Transverse colon (tissue), 4 donors: ENCODE data around the gene CALR. TPM values are rescaled to one million over a fixed set of nuclear protein-coding genes. Genes with fewer than 3 reads are reported as not detected.

Source experiments
- DNase-seq: peaks from one replicate; pipeline ENCODE4 v3.0.0-alpha.2; 2019
- H3K27ac ChIP-seq, 4 donors: fragments of 200-600 bp; sonication (generic); 2 replicates each; pipeline ENCODE4 v1.5.1; 2016 to 2018; ENCODE audit warnings: inconsistent platforms in 4 of 4
- H3K27me3 ChIP-seq: fragments of 200-600 bp; sonication (generic); 2 replicates; pipeline ENCODE4 v1.5.1; 2017; ENCODE audit warnings: inconsistent platforms
- H3K36me3 ChIP-seq, 4 donors: fragments of 200-600 bp; sonication (generic); 2 replicates each; pipeline ENCODE4 v1.5.1; 2017 to 2019; ENCODE audit warnings: inconsistent platforms in 4 of 4
- H3K4me1 ChIP-seq, 4 donors: fragments of 200-600 bp; sonication (generic); 2 replicates each; pipeline ENCODE4 v1.5.1; 2017 to 2020; ENCODE audit warnings: inconsistent platforms in 4 of 4
- H3K4me3 ChIP-seq, 4 donors: fragments of 200-600 bp; sonication (generic); 1 replicate in 1 of 4; 2 replicates in 3 of 4; pipeline versions ENCODE4 v1.5.1 to v1.6.1; 2017 to 2019; ENCODE audit warnings: inconsistent platforms in 4 of 4
- H3K9me3 ChIP-seq, 2 donors: fragments of 200-600 bp; sonication (generic); 2 replicates each; pipeline ENCODE4 v1.5.1; 2017 to 2019; ENCODE audit warnings: inconsistent platforms in 2 of 2
- EP300 ChIP-seq: sonication (generic); formaldehyde crosslinking; IDR thresholded peaks from one replicate; pipeline ENCODE4 v1.6.1; 2017; ENCODE audit warnings: antibody characterized with exemption, low read depth
- POLR2A ChIP-seq: fragments of 450-650 bp; IDR thresholded peaks from one replicate; pipeline ENCODE4 v1.6.1; 2016; ENCODE audit warnings: antibody characterized with exemption, mild to moderate bottlenecking, moderate library complexity
- POLR2AphosphoS5 ChIP-seq, 3 donors: sonication (generic); formaldehyde crosslinking; IDR thresholded peaks; one replicate each; pipeline ENCODE4 v1.6.1; 2016; ENCODE audit warnings: antibody characterized with exemption in 3 of 3
- WGBS, 2 donors: methylation state at CpG; one replicate each; pipeline ENCODE4 v1.1.5; 2018; ENCODE audit warnings: low coverage in 1 of 2; 5-methylcytosine and 5-hydroxymethylcytosine counted together
- in situ Hi-C, 4 donors: fragments of 200-750 bp; cut with MboI; loops; one replicate each; pipeline versions ENCODE4 v1.15.0 to v1.15.1; 2017; ENCODE audit warnings: low sequenced_read_pairs in 3 of 4, low pct_ligation_motif_present in 1 of 4, low pct_unique_long_range_greater_than_20kb in 1 of 4
- intact Hi-C: fragments of 100-400 bp; cut with DNase I; formaldehyde crosslinking; loops from one replicate; pipeline ENCODE4 v1.15.1; 2023; ENCODE audit warnings: low total_unique reads
- total RNA-seq, 4 donors: library from RNA; depleted of rRNA; stranded (reverse); fragments of >200 nt; gene quantifications; one replicate each; pipeline ENCODE4 v1.1.0, GENCODE V29; 2016
- TF ChIP-seq, protein P1 (sequence below), 5 experiments: fragments of 200-600 bp in 3 of 5; fragments of 450-650 bp in 2 of 5; sonication (generic) in 3 of 5; IDR thresholded peaks; 1 replicate in 2 of 5; 2 replicates in 3 of 5; pipeline ENCODE4 v1.5.1; 2016 to 2017; ENCODE audit warnings: antibody characterized with exemption in 5 of 5, inconsistent platforms in 3 of 5, mild to moderate bottlenecking in 2 of 5, moderate library complexity in 1 of 5

Gene CALR
- total RNA-seq, 4 donors from 2014 or later: 181 to 444 (median 317) TPM

DNA sequence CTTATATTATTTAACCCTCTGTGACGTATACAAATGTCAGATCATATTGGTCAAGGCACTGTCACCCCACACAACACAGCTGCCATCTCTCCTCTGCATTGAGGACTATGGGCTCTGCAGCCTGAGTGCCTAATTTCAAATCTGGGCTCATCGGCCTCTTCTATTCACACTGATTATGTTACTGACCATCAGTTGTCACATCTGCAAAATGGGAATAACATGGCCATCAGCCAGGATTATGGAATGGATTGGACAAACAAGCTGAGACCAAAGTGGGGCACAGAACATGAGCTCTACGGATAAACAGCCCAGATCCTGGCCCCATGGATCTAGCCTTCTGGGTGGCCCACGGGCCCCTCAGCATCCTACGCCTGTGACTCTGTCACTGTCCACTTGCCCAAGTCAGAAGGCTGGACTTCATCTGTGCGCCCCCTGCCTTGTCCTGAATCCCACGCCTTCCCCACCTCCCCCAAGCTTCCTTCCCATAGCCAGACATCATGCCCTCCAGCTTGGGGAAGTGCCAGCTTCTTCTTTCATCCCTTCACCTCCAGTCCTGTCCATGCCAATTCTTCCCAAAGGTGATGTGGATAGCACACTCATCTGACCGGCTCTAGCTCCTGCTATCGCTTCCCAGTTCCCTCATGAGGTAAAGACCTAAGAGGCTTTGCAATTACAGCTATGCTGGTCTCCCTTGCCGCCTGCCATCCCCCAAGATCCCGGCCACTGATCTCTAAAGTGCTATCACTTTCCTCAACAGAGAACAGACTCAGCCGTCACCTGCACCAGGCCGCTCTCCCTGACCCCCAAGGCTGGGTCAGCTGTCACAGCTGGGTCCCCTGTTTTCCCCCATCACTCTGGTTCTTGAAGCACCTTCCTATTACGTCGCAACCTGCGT, 5.8 kb upstream of the CALR start:
- DNase-seq: no peak
- intact Hi-C loops (no loop called here), in situ Hi-C loops (no loop called here)
- Histone ChIP-seq H3K36me3 (peaks cover 0 to 22% (median 3%) of the 10 kb centered on the region in 4 donors), H3K27me3 (no peaks in the 10 kb centered on the region), H3K27ac (peak overlapping the region; percentile 81 to 91 (median 85)), H3K4me3 (peak overlapping the region; percentile 70 to 99 (median 86)), H3K4me1 (peaks cover 11 to 23% (median 15%) of the 10 kb centered on the region in 4 donors), H3K9me3 (no peaks in the 10 kb centered on the region)
- 30 to 80% methylated on average over 2 to 16 of the region's 16 CpGs for WGBS, 2 donors
- TF ChIP-seq POLR2AphosphoS5 (IDR thresholded peaks at IDR 0.05): no peak
- TF ChIP-seq POLR2A: no peak
- TF ChIP-seq EP300: no peak
- TF ChIP-seq, protein P1, sequence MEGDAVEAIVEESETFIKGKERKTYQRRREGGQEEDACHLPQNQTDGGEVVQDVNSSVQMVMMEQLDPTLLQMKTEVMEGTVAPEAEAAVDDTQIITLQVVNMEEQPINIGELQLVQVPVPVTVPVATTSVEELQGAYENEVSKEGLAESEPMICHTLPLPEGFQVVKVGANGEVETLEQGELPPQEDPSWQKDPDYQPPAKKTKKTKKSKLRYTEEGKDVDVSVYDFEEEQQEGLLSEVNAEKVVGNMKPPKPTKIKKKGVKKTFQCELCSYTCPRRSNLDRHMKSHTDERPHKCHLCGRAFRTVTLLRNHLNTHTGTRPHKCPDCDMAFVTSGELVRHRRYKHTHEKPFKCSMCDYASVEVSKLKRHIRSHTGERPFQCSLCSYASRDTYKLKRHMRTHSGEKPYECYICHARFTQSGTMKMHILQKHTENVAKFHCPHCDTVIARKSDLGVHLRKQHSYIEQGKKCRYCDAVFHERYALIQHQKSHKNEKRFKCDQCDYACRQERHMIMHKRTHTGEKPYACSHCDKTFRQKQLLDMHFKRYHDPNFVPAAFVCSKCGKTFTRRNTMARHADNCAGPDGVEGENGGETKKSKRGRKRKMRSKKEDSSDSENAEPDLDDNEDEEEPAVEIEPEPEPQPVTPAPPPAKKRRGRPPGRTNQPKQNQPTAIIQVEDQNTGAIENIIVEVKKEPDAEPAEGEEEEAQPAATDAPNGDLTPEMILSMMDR (IDR thresholded peaks at IDR 0.05): no peak

DNA sequence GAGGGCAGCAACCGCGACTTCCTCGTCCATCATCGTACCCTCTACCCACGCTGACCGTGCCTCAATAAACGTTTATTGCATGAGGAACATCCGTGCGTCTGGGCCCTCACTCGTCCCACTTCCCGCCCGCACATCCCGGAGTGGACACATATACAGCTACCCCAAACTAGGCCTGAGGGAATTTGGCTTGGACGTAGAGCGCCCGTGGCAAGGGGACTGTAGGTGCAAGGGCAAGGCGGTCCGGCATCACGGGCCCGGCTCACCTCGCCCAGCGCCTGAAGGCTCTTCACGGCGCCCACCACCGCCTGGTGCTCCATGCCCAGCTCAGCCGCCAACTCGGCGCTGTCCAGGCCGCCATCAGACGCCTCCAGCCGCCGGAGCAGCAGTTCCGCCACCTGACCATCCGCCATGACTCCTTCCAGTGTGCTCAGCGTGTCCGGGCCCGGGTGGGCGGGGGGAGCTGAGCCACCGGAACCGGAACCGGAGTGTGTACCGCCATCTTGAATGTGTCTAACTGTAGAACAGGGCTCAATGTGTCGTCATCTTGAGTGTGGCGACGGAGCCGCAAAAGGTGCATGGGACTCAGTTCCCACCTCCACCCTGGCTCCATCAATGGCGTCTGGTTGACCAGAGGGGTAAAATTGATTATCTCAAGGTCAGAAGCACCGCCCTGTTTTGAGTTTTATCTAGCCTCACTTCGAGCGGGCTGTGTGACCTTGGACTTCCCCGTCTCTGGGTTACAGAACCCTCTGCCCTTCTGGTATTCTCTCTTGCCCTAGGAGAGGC, 4.9 kb upstream of the CALR start, which contains the start of gene FARSA:
FARSA (minus strand) TSS at position 425 of the 786 bp plus-strand sequence; CDS start at position 410, 15 bp downstream.
- Histone ChIP-seq H3K4me3 (peak within 1 kb of the TSS; percentile 70 to 99 (median 86)), H3K4me1 (peaks cover 15 to 27% (median 19%) of the 10 kb centered on the region in 4 donors), H3K27ac (peak within 1 kb of the TSS; percentile 81 to 91 (median 85)), H3K36me3 (peaks cover 0 to 16% (median 3%) of the 10 kb centered on the region in 4 donors), H3K27me3 (no peaks in the 10 kb centered on the region), H3K9me3 (no peaks in the 10 kb centered on the region)
- peak; percentile 93 for DNase-seq
- TF ChIP-seq POLR2AphosphoS5 (IDR thresholded peaks at IDR 0.05) (peak; percentile 86 to 98 (median 97)), EP300 (no peak), POLR2A (peak; percentile 77)
- TF ChIP-seq, protein P1 (IDR thresholded peaks at IDR 0.05): no peak
- intact Hi-C loops (no loop called here), in situ Hi-C loops (no loop called here)
- 3% methylated on average over 43 of the region's 51 CpGs; no CpG with 5 or more reads in 1 of the 2 donors for WGBS, 2 donors

DNA sequence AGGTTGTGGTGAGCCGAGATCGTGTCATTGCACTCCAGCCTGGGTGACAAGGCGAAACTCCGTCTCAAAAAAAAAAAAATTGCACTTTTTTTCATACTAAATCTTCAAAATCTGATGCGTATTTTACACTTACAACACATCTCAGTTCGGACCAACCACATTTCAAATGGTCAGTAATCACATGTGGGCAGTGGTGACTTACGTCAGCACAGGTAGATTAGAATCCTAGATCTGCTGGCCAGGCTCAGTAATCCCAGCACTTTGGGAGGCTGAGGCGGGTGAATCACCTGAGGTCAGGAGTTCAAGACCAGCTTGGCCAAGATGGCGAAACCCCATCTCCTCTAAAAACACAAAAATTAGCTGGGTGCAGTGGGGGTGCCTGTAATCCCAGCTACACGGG, 3.3 kb upstream of the CALR start:
- Histone ChIP-seq H3K4me1 (peaks cover 21 to 37% (median 28%) of the 10 kb centered on the region in 4 donors), H3K27ac (no peak overlapping the region), H3K36me3 (peaks cover 0 to 4% (median under 1%) of the 10 kb centered on the region in 4 donors), H3K4me3 (no peak overlapping the region), H3K9me3 (no peaks in the 10 kb centered on the region), H3K27me3 (no peaks in the 10 kb centered on the region)
- in situ Hi-C loops: no loop called here
- intact Hi-C loops: no loop called here
- no peak for DNase-seq
- WGBS, 2 donors: 85 to 90% methylated on average over 4 to 10 of the region's 10 CpGs
- TF ChIP-seq POLR2AphosphoS5 (IDR thresholded peaks at IDR 0.05) (no peak), EP300 (no peak), POLR2A (no peak)
- TF ChIP-seq, protein P1 (IDR thresholded peaks at IDR 0.05): no peak

DNA sequence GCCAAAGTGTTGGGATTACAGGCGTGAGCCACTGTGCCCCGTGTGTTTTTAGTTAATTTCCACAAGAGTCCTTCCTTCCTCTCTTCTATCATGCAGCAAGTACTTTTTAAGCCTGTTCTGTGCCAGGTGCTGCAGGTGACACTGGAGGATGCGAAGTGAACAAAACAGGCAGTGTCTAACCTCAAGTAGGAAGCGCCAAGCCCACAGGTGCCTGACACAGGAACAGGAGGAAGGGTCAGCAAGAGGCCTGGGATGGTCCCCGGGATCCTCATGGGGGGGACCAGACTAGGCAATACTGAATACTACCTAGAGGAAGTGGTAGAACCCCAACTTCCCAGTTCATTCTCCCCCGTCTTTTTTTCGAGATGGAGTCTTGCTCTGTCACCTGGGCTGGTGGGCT, 1.8 kb upstream of the CALR start:
- DNase-seq: no peak

More for the DNA sequence above, 1.8 kb upstream of the CALR start:
- WGBS, 2 donors: 60 to 67% methylated on average over 2 to 7 of the region's 7 CpGs
- H3K27me3 ChIP-seq: no peaks in the 10 kb centered on the region
- intact Hi-C loops (no loop called here), in situ Hi-C loops (no loop called here)
- H3K27ac ChIP-seq: no peak overlapping the region
- no peaks in the 10 kb centered on the region for H3K9me3 ChIP-seq
- H3K36me3 ChIP-seq: peaks cover 0 to 14% (median 7%) of the 10 kb centered on the region in 4 donors
- TF ChIP-seq POLR2AphosphoS5 (IDR thresholded peaks at IDR 0.05): no peak
- TF ChIP-seq EP300: no peak
- TF ChIP-seq POLR2A: no peak
- TF ChIP-seq, protein P1 (IDR thresholded peaks at IDR 0.05): no peak
- H3K4me3 ChIP-seq: no peak overlapping the region
- peaks cover 26 to 51% (median 40%) of the 10 kb centered on the region in 4 donors for H3K4me1 ChIP-seq
